HepG2 (cell line): ENCODE results near the gene SH3D19. TPM values are rescaled to one million over a fixed set of nuclear protein-coding genes. Genes with fewer than 3 reads are reported as not detected.

ENCODE experiments used
- ATAC-seq: fragments of 200-7000 bp; cut with Tn5 transposase; 3 replicates; pipeline ENCODE4 v1.9.1; 2020; ENCODE audit warnings: mild to moderate bottlenecking, moderate library complexity
- BruUV-seq: library from RNA; stranded (reverse); fragments of 400-500 nt; replicated peaks from 2 replicates; lab custom pipeline; 2021; lab: Mats Ljungman, UMichigan
- CTCF ChIA-PET: fragments of 300-600 bp; formaldehyde crosslinking; extraction: SDS; loops from one replicate; lab custom pipeline; 2021; ENCODE audit warnings: low total read pairs, inconsistent platforms, low intra/inter-chr PET ratio; lab: Yijun Ruan, JAX
- POLR2A ChIA-PET: fragments of 350-600 bp; sonication (Branson Sonifier 250); formaldehyde crosslinking; loops from one replicate; lab custom pipeline; 2020; ENCODE audit warnings: antibody characterized with exemption, inconsistent platforms; lab: Yijun Ruan, JAX
- DNase-seq: peaks from one replicate; pipeline ENCODE4 v3.0.0-alpha.2; 2015; ENCODE audit warnings: low spot score
- FAIRE-seq: peaks from 3 replicates; lab custom pipeline; 2011; peaks lifted over from hg19 to GRCh38; lab: Jason Lieb, UNC
- H2AFZ ChIP-seq: one replicate; pipeline ENCODE4 v1.6.1; 2011; ENCODE audit warnings: low read length, inconsistent platforms
- H3K27ac ChIP-seq: fragments of 300-600 bp; 3 replicates; pipeline ENCODE4 v1.8.0; 2011; ENCODE audit warnings: mixed run types, mild to moderate bottlenecking, mixed read lengths, low read length, inconsistent platforms; ENCODE audit not compliant: insufficient read depth; ENCODE audit errors: extremely low read length
- H3K27me3 ChIP-seq, 2 experiments: fragments of 200-600 bp in 1 of 2; 2 replicates in 1 of 2; 3 replicates in 1 of 2; pipeline versions ENCODE4 v1.6.0 to v1.8.0; 2011; ENCODE audit warnings: low read length in 2 of 2, mild to moderate bottlenecking in 2 of 2, moderate library complexity in 2 of 2, inconsistent platforms in 1 of 2; ENCODE audit not compliant: insufficient read depth in 2 of 2, control insufficient read depth in 1 of 2
- H3K36me3 ChIP-seq, 2 experiments: fragments of 200-600 bp in 1 of 2; replicated peaks in 1 of 2; 2 replicates in 1 of 2; 3 replicates in 1 of 2; pipeline versions ENCODE4 v1.5.1 to v1.8.0; 2011; ENCODE audit warnings: low read length in 2 of 2, inconsistent platforms in 1 of 2; ENCODE audit not compliant: insufficient read depth in 2 of 2, control insufficient read depth in 1 of 2
- H3K4me1 ChIP-seq: 2 replicates; pipeline ENCODE4 v1.5.1; 2012; ENCODE audit warnings: low read length, inconsistent platforms; ENCODE audit not compliant: insufficient read depth
- H3K4me2 ChIP-seq: 2 replicates; pipeline ENCODE4 v1.6.0; 2011; ENCODE audit warnings: low read depth, low read length, inconsistent platforms
- H3K4me3 ChIP-seq, 3 experiments: fragments of 200-600 bp in 1 of 3; sonication (generic), shearing (Covaris generic) in 1 of 3; replicated peaks in 1 of 3; 2 replicates each; pipeline ENCODE4 v1.5.1; 2011 to 2016; ENCODE audit warnings: low read length in 3 of 3, inconsistent platforms in 2 of 3, low read depth in 2 of 3, mild to moderate bottlenecking in 2 of 3, control low read depth in 1 of 3, mixed read lengths in 1 of 3; ENCODE audit not compliant: insufficient read depth in 1 of 3
- H3K79me2 ChIP-seq: one replicate; pipeline ENCODE4 v1.6.1; 2011; ENCODE audit warnings: low read length, inconsistent platforms; ENCODE audit not compliant: insufficient read depth
- H3K9ac ChIP-seq: 2 replicates; pipeline ENCODE4 v1.6.0; 2011; ENCODE audit warnings: mild to moderate bottlenecking, low read depth, low read length, inconsistent platforms; ENCODE audit not compliant: insufficient read depth
- H3K9me3 ChIP-seq: 2 replicates; pipeline ENCODE4 v1.5.1; 2012; ENCODE audit warnings: mild to moderate bottlenecking, low read length
- H4K20me1 ChIP-seq: 2 replicates; pipeline ENCODE4 v1.6.0; 2011; ENCODE audit warnings: inconsistent platforms, mild to moderate bottlenecking, low read length, moderate library complexity; ENCODE audit not compliant: insufficient read depth
- HDAC2 ChIP-seq: sonication (generic); formaldehyde crosslinking; IDR thresholded peaks from 2 replicates; pipeline ENCODE4 v1.4.0; 2020; ENCODE audit warnings: missing genetic modification reagents
- KDM1A ChIP-seq: IDR thresholded peaks from 2 replicates; pipeline ENCODE4 v1.6.1; 2016; ENCODE audit warnings: missing compliant biosample characterization
- MBD4 ChIP-seq: IDR thresholded peaks from 2 replicates; pipeline ENCODE4 v1.6.1; 2012; ENCODE audit warnings: low read length, inconsistent platforms, borderline replicate concordance
- MZF1 ChIP-seq: sonication (generic); formaldehyde crosslinking; IDR thresholded peaks from 2 replicates; pipeline ENCODE4 v1.8.1; 2023; ENCODE audit warnings: mild to moderate bottlenecking, missing genetic modification reagents, borderline replicate concordance
- NFE2 ChIP-seq: sonication (generic); formaldehyde crosslinking; IDR thresholded peaks from 2 replicates; pipeline ENCODE4 v1.4.0; 2020; ENCODE audit warnings: missing genetic modification reagents
- PCBP2 ChIP-seq: fragments of 200-400 bp; formaldehyde crosslinking; optimal IDR thresholded peaks from 2 replicates; pipeline ENCODE3; 2018; ENCODE audit warnings: low read length, low read depth; ENCODE audit not compliant: poor library complexity, severe bottlenecking
- POLR2G ChIP-seq: fragments of 200-400 bp; formaldehyde crosslinking; IDR thresholded peaks from 2 replicates; pipeline ENCODE4 v1.6.1; 2018; ENCODE audit warnings: mild to moderate bottlenecking, low read depth, low read length, moderate library complexity
- SAFB2 ChIP-seq: sonication (generic); formaldehyde crosslinking; IDR thresholded peaks from 2 replicates; pipeline ENCODE4 v1.5.1; 2020; ENCODE audit warnings: missing genetic modification reagents, low read depth, mild to moderate bottlenecking, borderline replicate concordance
- ZNF841 ChIP-seq: sonication (generic); formaldehyde crosslinking; IDR thresholded peaks from 2 replicates; pipeline ENCODE4 v1.8.1; 2023; ENCODE audit warnings: missing genetic modification reagents, borderline replicate concordance
- WGBS: methylation state at CpG from one replicate; pipeline ENCODE4 v1.1.6; 2017; ENCODE audit warnings: low lambda C conversion rate; 5-methylcytosine and 5-hydroxymethylcytosine counted together
- in situ Hi-C: cut with HindIII; loops from 2 replicates; pipeline ENCODE4 v1.10.0; 2017; ENCODE audit warnings: low pct_unique_long_range_greater_than_20kb; ENCODE audit not compliant: extremely low pct_ligation_motif_present
- intact Hi-C: fragments of 100-400 bp; cut with micrococcal nuclease; formaldehyde crosslinking; loops from one replicate; pipeline ENCODE4 v1.10.0; 2022; ENCODE audit not compliant: unreplicated experiment
- polyA plus RNA-seq, 8 experiments: library from polyadenylated mRNA; depleted of rRNA in 3 of 8; stranded (reverse) in 7 of 8; unstranded in 1 of 8; fragments of >200 nt; fragmentation: Illumina TruSeq in 4 of 8; extraction: Trizol in 4 of 8; gene quantifications; 2 replicates each; pipeline versions ENCODE4 v1.2.1 to v1.2.3, GENCODE V29; 2011 to 2016; ENCODE audit warnings: low read depth in 4 of 8, missing spikeins in 1 of 8, mixed read lengths in 1 of 8; ENCODE audit not compliant: insufficient read depth in 1 of 8
- total RNA-seq, 5 experiments: library from RNA; depleted of rRNA; stranded (reverse); fragments of >200 nt; fragmentation: Illumina TruSeq; extraction: Trizol; gene quantifications; 2 replicates each; pipeline ENCODE4 v1.2.3, GENCODE V29; 2016; ENCODE audit warnings: low read depth in 1 of 5
- TF ChIP-seq, protein P1 (sequence below): sonication (generic); formaldehyde crosslinking; IDR thresholded peaks from 2 replicates; pipeline ENCODE4 v1.5.0; 2020; ENCODE audit warnings: mild to moderate bottlenecking, missing genetic modification reagents, borderline replicate concordance
- TF ChIP-seq, protein P2 (sequence below): sonication (generic); formaldehyde crosslinking; IDR thresholded peaks from 2 replicates; pipeline ENCODE4 v1.5.0; 2020; ENCODE audit warnings: missing genetic modification reagents
- TF ChIP-seq, protein P3 (sequence below): sonication (generic); formaldehyde crosslinking; IDR thresholded peaks from 2 replicates; pipeline ENCODE4 v1.8.1; 2023; ENCODE audit warnings: mild to moderate bottlenecking, missing genetic modification reagents

Gene SH3D19
- total and polyA plus RNA-seq, 2 of the 13 experiments (the other 11 are each of a cell fraction or from before 2014, with no cell fraction given): 31.2 to 38.0 TPM

DNA sequence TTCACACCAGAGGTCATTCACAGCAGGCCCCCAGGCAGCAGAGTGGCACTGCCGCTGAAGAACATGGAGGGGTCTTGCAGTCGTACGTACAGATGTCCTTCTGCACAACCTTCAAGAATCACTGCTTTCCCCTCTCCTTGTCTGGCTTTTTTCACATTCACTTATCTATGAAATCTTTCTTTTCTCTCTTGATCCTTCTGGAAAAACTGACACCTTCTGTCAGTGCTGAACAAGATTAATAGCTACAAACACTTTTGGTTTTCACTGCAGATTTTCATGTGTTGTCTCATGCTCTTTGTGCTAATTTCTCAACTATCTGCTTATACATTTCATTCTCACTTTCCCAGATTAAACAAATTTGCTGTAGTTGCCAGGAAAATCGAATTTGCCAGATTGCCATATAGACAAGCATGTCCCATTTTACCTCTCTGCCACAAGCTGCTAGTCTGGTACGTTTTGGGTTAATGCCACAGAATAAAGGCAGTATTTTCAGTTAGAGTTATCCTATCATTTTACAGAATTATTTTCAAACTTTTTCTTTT, 142.9 kb downstream of the SH3D19 start (continued):
- TF ChIP-seq, protein P1, sequence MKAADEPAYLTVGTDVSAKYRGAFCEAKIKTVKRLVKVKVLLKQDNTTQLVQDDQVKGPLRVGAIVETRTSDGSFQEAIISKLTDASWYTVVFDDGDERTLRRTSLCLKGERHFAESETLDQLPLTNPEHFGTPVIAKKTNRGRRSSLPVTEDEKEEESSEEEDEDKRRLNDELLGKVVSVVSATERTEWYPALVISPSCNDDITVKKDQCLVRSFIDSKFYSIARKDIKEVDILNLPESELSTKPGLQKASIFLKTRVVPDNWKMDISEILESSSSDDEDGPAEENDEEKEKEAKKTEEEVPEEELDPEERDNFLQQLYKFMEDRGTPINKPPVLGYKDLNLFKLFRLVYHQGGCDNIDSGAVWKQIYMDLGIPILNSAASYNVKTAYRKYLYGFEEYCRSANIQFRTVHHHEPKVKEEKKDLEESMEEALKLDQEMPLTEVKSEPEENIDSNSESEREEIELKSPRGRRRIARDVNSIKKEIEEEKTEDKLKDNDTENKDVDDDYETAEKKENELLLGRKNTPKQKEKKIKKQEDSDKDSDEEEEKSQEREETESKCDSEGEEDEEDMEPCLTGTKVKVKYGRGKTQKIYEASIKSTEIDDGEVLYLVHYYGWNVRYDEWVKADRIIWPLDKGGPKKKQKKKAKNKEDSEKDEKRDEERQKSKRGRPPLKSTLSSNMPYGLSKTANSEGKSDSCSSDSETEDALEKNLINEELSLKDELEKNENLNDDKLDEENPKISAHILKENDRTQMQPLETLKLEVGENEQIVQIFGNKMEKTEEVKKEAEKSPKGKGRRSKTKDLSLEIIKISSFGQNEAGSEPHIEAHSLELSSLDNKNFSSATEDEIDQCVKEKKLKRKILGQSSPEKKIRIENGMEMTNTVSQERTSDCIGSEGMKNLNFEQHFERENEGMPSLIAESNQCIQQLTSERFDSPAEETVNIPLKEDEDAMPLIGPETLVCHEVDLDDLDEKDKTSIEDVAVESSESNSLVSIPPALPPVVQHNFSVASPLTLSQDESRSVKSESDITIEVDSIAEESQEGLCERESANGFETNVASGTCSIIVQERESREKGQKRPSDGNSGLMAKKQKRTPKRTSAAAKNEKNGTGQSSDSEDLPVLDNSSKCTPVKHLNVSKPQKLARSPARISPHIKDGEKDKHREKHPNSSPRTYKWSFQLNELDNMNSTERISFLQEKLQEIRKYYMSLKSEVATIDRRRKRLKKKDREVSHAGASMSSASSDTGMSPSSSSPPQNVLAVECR (CRISPR knock-in tag): no peak
- no peak for TF ChIP-seq KDM1A (CRISPR knock-in tag)
- TF ChIP-seq SAFB2 (CRISPR knock-in tag): no peak

DNA sequence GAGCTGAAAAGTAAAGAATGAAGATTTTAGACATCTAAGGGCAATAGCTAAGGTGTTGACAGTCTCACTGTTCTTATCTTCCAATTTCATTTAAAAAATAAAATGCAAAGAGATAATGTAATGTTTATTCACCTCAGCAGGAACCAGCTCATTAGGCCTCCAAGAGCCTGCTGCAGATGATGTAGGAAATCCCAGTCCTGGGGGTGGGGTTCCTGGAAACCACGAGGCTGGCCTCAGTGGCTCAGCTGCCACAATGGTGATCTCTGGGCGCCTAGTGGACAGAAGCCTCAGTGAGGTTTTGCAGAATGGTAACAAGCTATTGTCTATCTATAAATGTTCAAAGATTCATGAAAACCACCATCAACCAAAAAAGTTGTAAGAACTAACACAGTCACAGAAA, 148.7 kb downstream of the SH3D19 start:
- Histone ChIP-seq H3K9me3 (no peaks in the 10 kb centered on the region), H3K4me3 (no peak overlapping the region), H3K27ac (no peak overlapping the region), H3K9ac (no peak overlapping the region), H4K20me1 (no peaks in the 10 kb centered on the region), H2AFZ (no peak overlapping the region), H3K27me3 (no peaks in the 10 kb centered on the region), H3K4me1 (peaks cover 8% of the 10 kb centered on the region), H3K36me3 (peaks cover 24 to 63% of the 10 kb centered on the region in 2 experiments), H3K79me2 (no peaks in the 10 kb centered on the region), H3K4me2 (no peak overlapping the region)
- ATAC-seq: no peak
- WGBS: 95% methylated on average over 2 of the region's 2 CpGs
- intact Hi-C loops: no loop called here
- ChIA-PET POLR2A (no interaction called here), CTCF (no interaction called here)
- in situ Hi-C loops: no loop called here
- no peak for DNase-seq
- TF ChIP-seq MZF1 (CRISPR knock-in tag) (no peak), PCBP2 (no peak), NFE2 (no peak), POLR2G (no peak), HDAC2 (no peak), ZNF841 (no peak), MBD4 (no peak)
- TF ChIP-seq, protein P2, sequence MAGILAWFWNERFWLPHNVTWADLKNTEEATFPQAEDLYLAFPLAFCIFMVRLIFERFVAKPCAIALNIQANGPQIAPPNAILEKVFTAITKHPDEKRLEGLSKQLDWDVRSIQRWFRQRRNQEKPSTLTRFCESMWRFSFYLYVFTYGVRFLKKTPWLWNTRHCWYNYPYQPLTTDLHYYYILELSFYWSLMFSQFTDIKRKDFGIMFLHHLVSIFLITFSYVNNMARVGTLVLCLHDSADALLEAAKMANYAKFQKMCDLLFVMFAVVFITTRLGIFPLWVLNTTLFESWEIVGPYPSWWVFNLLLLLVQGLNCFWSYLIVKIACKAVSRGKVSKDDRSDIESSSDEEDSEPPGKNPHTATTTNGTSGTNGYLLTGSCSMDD (CRISPR knock-in tag): no peak
- TF ChIP-seq, protein P3, sequence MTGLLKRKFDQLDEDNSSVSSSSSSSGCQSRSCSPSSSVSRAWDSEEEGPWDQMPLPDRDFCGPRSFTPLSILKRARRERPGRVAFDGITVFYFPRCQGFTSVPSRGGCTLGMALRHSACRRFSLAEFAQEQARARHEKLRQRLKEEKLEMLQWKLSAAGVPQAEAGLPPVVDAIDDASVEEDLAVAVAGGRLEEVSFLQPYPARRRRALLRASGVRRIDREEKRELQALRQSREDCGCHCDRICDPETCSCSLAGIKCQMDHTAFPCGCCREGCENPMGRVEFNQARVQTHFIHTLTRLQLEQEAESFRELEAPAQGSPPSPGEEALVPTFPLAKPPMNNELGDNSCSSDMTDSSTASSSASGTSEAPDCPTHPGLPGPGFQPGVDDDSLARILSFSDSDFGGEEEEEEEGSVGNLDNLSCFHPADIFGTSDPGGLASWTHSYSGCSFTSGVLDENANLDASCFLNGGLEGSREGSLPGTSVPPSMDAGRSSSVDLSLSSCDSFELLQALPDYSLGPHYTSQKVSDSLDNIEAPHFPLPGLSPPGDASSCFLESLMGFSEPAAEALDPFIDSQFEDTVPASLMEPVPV (CRISPR knock-in tag): no peak
- BruUV-seq: no TSS peak
- FAIRE-seq: no peak
